ENCODE measurements around the gene PRR13.

- 0 out of 2 replicates have a peak, but pooled peaks have one; percentile 24 for TF ChIP-seq CTCF (conservative IDR thresholded peaks at IDR 0.05; ENCODE audit: low read length)
- TF ChIP-seq EZH2phosphoT487 (IDR thresholded peaks at IDR 0.05; ENCODE audit: borderline replicate concordance, low read depth, low read length) = no peak
These were observed 24.1 kb downstream of the PRR13 start for GRCh38 chr12:53465679-53466078.
